ENCODE results near the gene NCOA7. TPM values are rescaled to one million over a fixed set of nuclear protein-coding genes. Genes with fewer than 3 reads are reported as not detected.

Gene NCOA7
- total RNA-seq, 3 donors from 2014 or later (not counting 1 experiment from before 2014, with no cell fraction given) = 37.3 to 66.6 (median 56.8) TPM

DNA sequence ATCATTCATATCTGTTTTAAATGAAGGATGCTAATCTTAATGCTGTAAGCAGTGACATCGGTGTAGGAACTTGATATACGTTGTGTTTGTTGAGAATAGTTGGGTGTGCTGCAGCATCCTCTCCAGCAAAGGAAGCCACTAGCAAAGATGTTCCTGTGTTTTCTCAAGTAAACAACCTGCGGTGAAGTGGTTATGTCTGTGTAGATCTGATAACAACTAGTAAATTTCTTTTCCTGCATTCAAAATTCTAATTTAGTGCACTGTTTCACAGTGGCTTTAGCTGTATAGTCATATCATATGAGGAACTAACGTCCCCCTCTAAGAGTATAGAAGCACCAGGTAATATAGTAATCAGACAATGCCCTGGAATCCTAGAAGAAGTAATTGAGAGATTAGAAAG is 38.7 kb downstream of the NCOA7 start:
- intact Hi-C loops (cut with micrococcal nuclease) = no loop called here
- DNase-seq = peak in 1 of 2 donors; percentile 61

DNA sequence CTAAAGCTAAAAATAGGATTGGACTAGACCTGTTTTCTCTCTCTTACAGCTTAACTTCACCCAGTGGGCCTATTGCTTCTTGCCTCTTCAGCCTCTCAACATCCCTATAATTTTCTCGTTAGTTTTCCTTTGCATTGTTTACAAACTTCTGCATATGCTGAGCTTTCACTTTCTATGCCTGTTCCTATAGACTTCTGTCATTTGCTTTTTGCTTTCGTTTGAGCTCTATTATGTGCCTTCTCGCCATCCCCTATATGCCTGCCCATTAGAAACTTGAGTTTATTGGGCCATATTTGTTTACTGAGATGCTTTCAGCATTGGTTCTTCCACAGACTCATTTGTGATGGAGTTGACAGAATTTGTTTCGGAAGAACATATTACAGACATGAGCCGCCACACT is 40.9 kb downstream of the NCOA7 start:
- no peaks in the 10 kb centered on the region for H3K27me3 Mint-ChIP-seq (ENCODE audit: low read depth in 2 of 2)
- H3K4me3 Mint-ChIP-seq = peak overlapping the region; percentile 86
- H3K27ac Mint-ChIP-seq = peak overlapping the region; percentile 87 to 94
- DNase-seq = peak in 1 of 2 donors; percentile 22
- Histone ChIP-seq H3K36me3 (ENCODE audit: control insufficient read depth, insufficient read depth, low read length) (no peaks in the 10 kb centered on the region), H3K4me3 (ENCODE audit: low read length) (peak overlapping the region; percentile 6), H3K27ac (ENCODE audit: low read length) (peak overlapping the region; percentile 76), H3K4me1 (ENCODE audit: control insufficient read depth, insufficient read depth, low read length) (peaks cover 38% of the 10 kb centered on the region), H3K9me3 (ENCODE audit: control insufficient read depth, insufficient read depth, low read length) (no peaks in the 10 kb centered on the region), H3K27me3 (ENCODE audit: control insufficient read depth, insufficient read depth, low read length) (no peaks in the 10 kb centered on the region)
- H3K4me1 Mint-ChIP-seq = peaks cover 74 to 75% of the 10 kb centered on the region in 2 donors
- no peaks in the 10 kb centered on the region for H3K36me3 Mint-ChIP-seq
- peak; percentile 55 to 61 (median 59) for ATAC-seq
- no peaks in the 10 kb centered on the region for H3K9me3 Mint-ChIP-seq
- 64% methylated on average over 5 of the region's 5 CpGs for WGBS (ENCODE audit: insufficient coverage)
- TF ChIP-seq, protein P1, sequence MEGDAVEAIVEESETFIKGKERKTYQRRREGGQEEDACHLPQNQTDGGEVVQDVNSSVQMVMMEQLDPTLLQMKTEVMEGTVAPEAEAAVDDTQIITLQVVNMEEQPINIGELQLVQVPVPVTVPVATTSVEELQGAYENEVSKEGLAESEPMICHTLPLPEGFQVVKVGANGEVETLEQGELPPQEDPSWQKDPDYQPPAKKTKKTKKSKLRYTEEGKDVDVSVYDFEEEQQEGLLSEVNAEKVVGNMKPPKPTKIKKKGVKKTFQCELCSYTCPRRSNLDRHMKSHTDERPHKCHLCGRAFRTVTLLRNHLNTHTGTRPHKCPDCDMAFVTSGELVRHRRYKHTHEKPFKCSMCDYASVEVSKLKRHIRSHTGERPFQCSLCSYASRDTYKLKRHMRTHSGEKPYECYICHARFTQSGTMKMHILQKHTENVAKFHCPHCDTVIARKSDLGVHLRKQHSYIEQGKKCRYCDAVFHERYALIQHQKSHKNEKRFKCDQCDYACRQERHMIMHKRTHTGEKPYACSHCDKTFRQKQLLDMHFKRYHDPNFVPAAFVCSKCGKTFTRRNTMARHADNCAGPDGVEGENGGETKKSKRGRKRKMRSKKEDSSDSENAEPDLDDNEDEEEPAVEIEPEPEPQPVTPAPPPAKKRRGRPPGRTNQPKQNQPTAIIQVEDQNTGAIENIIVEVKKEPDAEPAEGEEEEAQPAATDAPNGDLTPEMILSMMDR (IDR thresholded peaks at IDR 0.05) = no peak
- intact Hi-C loops (cut with micrococcal nuclease) = no loop called here

More for the DNA sequence above, 38.7 kb downstream of the NCOA7 start:
- ATAC-seq = peak; percentile 58 to 77 (median 71)
- Histone ChIP-seq H3K36me3 (ENCODE audit: control insufficient read depth, insufficient read depth, low read length) (no peaks in the 10 kb centered on the region), H3K9me3 (ENCODE audit: control insufficient read depth, insufficient read depth, low read length) (no peaks in the 10 kb centered on the region), H3K27ac (ENCODE audit: low read length) (peak overlapping the region; percentile 38), H3K4me1 (ENCODE audit: control insufficient read depth, insufficient read depth, low read length) (peaks cover 35% of the 10 kb centered on the region), H3K4me3 (ENCODE audit: low read length) (no peak overlapping the region), H3K27me3 (ENCODE audit: control insufficient read depth, insufficient read depth, low read length) (no peaks in the 10 kb centered on the region)
- H3K27me3 Mint-ChIP-seq (ENCODE audit: low read depth in 2 of 2) = no peaks in the 10 kb centered on the region
- TF ChIP-seq, protein P1 (IDR thresholded peaks at IDR 0.05) = no peak
- H3K9me3 Mint-ChIP-seq = no peaks in the 10 kb centered on the region
- peak overlapping the region; percentile 87 to 94 for H3K27ac Mint-ChIP-seq
- 5% methylated on average over 2 of the region's 4 CpGs for WGBS (ENCODE audit: insufficient coverage)
- H3K4me3 Mint-ChIP-seq = peak overlapping the region; percentile 76
- peaks cover 62 to 63% of the 10 kb centered on the region in 2 donors for H3K4me1 Mint-ChIP-seq
- H3K36me3 Mint-ChIP-seq = no peaks in the 10 kb centered on the region

DNA sequence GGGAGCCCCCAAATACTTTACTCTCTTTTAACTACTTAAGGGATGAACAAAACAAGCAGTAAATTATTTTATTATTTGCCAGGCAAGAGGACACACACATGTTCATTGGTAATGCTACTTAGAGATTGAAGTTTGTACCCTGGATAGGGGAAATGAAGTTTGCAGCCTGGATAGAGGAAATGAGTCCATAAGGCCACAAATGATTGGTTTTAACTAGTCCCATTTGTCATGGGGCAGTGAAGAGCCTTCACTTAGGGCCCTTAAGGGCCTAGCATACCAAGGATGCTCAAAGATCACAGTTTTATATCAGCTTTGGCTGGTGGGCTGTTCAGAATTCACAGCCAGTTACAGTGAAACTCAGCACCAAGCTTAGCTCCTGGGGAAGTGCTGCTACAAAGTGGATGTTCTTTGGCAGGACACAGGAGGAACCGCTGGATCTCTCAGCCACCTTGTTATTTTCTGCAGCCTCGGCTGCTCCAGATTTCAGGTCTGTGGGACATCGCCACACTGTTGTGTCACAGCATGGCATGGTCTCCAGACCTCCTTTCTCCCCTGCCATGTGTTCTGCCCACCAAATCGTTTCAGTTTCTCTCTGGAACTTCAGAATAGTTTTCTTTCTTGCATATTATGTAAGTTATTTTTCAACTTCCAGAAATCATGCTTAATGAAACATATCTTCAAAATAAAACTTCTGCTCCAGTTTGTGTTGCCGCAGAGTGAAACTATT is 41.8 kb downstream of the NCOA7 start:
- WGBS (ENCODE audit: insufficient coverage) = 55% methylated on average over 3 of the region's 5 CpGs
- peak overlapping the region; percentile 76 for H3K27ac ChIP-seq (ENCODE audit: low read length)
- Mint-ChIP-seq H3K36me3 (no peaks in the 10 kb centered on the region), H3K27ac (peak overlapping the region; percentile 87 to 94), H3K4me3 (peak overlapping the region; percentile 86), H3K27me3 (ENCODE audit: low read depth in 2 of 2) (no peaks in the 10 kb centered on the region), H3K4me1 (peaks cover 69% of the 10 kb centered on the region in 2 donors), H3K9me3 (no peaks in the 10 kb centered on the region)
- DNase-seq (no peak), ATAC-seq (no peak)
- intact Hi-C loops (cut with micrococcal nuclease) = no loop called here
- H3K36me3 ChIP-seq (ENCODE audit: control insufficient read depth, insufficient read depth, low read length) = no peaks in the 10 kb centered on the region
- H3K4me1 ChIP-seq (ENCODE audit: control insufficient read depth, insufficient read depth, low read length) = peaks cover 38% of the 10 kb centered on the region
- no peak overlapping the region for H3K4me3 ChIP-seq (ENCODE audit: low read length)
- TF ChIP-seq, protein P1 (IDR thresholded peaks at IDR 0.05) = no peak
- no peaks in the 10 kb centered on the region for H3K9me3 ChIP-seq (ENCODE audit: control insufficient read depth, insufficient read depth, low read length)
- H3K27me3 ChIP-seq (ENCODE audit: control insufficient read depth, insufficient read depth, low read length) = no peaks in the 10 kb centered on the region
